HL-60 (cell line): ENCODE data around the gene ZBTB32.
A peak's percentile ranks its signal among the peaks of the same experiment; 100 is the strongest.

Source experiments
- DNase-seq, 2 experiments: peaks; one replicate each; pipeline ENCODE4 v3.0.0-alpha.2; 2010 to 2020; ENCODE audit warnings: low read depth in 1 of 2, low spot score in 1 of 2
- H3K27ac ChIP-seq: fragments of 250-450 bp; sonication (Bioruptor Pico); replicated peaks from 2 replicates; pipeline ENCODE4 v1.5.1; 2020; ENCODE audit warnings: mild to moderate bottlenecking, moderate library complexity
- H3K27me3 ChIP-seq: fragments of 250-450 bp; sonication (Bioruptor Pico); 2 replicates; pipeline ENCODE4 v1.5.1; 2021; ENCODE audit warnings: mild to moderate bottlenecking, moderate library complexity; ENCODE audit not compliant: insufficient read depth, poor library complexity, severe bottlenecking
- H3K4me3 ChIP-seq: replicated peaks from 2 replicates; pipeline ENCODE4 v1.5.1; 2011; ENCODE audit warnings: mild to moderate bottlenecking, control low read depth, low read length; ENCODE audit not compliant: insufficient read depth
- CTCF ChIP-seq: IDR thresholded peaks from one replicate; pipeline ENCODE4 v1.5.1; 2011; ENCODE audit warnings: low read length, control low read depth, inconsistent platforms; ENCODE audit not compliant: insufficient read depth
- GABPA ChIP-seq: IDR thresholded peaks from 2 replicates; pipeline ENCODE4 v1.6.1; 2012; ENCODE audit warnings: low read depth
- POLR2AphosphoS5 ChIP-seq: IDR thresholded peaks from 2 replicates; pipeline ENCODE4 v1.6.1; 2012; ENCODE audit warnings: low read depth
- REST ChIP-seq: IDR thresholded peaks from 2 replicates; pipeline ENCODE4 v1.6.1; 2012; ENCODE audit warnings: low read depth; ENCODE audit not compliant: insufficient replicate concordance
- SPI1 ChIP-seq: IDR thresholded peaks from 2 replicates; pipeline ENCODE4 v1.6.1; 2012; ENCODE audit warnings: low read depth, mild to moderate bottlenecking, borderline replicate concordance

Gene ZBTB32

GRCh38 chr19:35693835-35694599 is 10.3 kb upstream of the ZBTB32 start:
- Histone ChIP-seq H3K27me3 (peaks cover 4% of the 10 kb centered on the region), H3K4me3 (no peak overlapping the region), H3K27ac (no peak overlapping the region)
- peak; percentile 99 for TF ChIP-seq CTCF
- TF ChIP-seq POLR2AphosphoS5: no peak
- DNase-seq: peak; percentile 87 to 91

- DNase-seq: no peak
- Histone ChIP-seq H3K4me3 (no peak overlapping the region), H3K27me3 (no peaks in the 10 kb centered on the region), H3K27ac (no peak overlapping the region)
- TF ChIP-seq POLR2AphosphoS5 (no peak), CTCF (no peak), REST (no peak), GABPA (no peak), SPI1 (no peak)
These were observed 8.4 kb upstream of the ZBTB32 start for GRCh38 chr19:35695895-35696422.

- TF ChIP-seq GABPA (no peak), CTCF (no peak), POLR2AphosphoS5 (no peak), REST (no peak), SPI1 (no peak)
These were observed 7.5 kb upstream of the ZBTB32 start for GRCh38 chr19:35696835-35697234.

More at GRCh38 chr19:35696835-35697234, 7.5 kb upstream of the ZBTB32 start:
- DNase-seq: no peak
- no peak overlapping the region for H3K4me3 ChIP-seq
- H3K27ac ChIP-seq: no peak overlapping the region
- no peaks in the 10 kb centered on the region for H3K27me3 ChIP-seq
